ENCODE results near the gene UBE2L3.
A peak's percentile ranks its signal among the peaks of the same experiment; 100 is the strongest.
"Not testable (repeated sequence)": the region's sequence is repeated elsewhere in the genome, so short reads cannot be mapped to it uniquely, and the experiment has no call there.

The UBE2L3 gene

DNA sequence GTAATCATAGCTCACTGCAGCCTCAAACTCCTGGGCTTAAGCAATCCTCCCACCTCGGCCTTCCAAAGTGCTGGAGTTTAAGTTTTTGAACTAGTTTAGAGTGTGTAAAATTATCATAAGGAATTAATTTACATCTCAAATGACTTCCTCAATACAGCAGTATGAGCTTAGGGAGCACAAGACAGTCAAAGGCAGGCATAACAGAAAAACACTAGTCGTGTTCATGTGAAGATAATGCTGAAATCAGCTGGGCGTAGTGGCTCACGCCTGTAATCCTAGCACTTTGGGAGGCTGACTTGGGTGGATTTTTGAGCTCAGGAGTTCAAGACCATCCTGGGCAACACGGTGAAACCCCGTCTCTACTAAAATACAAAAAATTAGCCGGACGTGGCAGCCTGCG is 36.5 kb downstream of the UBE2L3 start:
- no peak for DNase-seq

DNA sequence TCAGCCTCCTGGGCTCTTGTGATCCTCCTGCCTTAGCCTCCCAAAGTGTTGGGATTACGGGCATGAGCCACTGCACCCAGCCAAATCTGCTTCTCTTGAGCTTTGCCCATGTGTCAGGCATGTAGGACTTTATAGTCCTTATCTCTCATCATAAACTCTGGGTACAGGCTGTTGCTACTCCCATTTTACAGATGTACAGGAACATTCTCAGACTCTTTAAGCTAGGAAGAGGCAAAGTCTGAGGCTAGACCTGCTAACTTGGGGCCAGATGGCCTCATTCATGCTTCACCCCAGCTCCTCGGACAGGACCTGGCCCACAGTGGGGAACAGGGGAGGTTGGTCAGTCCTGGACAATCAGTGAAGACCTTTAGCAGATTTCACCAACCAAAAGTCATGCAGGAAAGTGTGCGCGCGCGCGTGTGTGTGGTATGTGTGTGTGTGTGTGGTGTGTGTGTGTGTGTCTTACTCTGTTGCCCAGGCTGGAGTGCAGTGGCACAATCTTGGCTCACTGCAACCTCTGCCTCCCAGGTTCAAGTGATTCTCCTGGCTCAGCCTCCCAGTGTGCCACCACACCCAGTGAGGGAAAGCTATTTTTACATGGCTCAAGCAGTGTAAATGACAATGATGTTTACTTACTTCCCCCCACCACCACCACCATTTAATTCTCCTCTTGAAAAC is 38.5 kb downstream of the UBE2L3 start:
- no peak for DNase-seq

DNA sequence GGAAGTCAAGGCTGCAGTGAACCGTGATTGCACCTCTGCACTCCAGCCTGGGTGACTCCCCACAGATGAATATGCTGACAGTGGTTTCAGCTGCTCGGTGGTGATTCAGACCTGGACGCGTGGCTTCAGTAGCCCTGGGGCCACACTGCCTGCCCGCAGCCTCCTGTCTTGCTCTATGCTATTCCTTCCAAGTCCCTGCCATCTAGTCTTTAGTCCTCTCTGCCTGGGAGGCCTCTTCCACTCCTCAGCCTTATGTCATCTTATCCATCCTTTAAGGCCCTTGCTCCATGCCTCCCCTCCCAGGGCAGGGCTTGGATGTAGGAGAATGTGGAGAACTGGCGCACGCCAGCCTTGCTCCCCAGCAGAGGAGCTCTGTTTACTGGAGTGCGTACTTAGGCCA is 39.3 kb downstream of the UBE2L3 start:
- no peak for DNase-seq

GRCh38 chr22:21609556-21610157 is 42.1 kb downstream of the UBE2L3 start:
- DNase-seq = not testable (repeated sequence)

DNA sequence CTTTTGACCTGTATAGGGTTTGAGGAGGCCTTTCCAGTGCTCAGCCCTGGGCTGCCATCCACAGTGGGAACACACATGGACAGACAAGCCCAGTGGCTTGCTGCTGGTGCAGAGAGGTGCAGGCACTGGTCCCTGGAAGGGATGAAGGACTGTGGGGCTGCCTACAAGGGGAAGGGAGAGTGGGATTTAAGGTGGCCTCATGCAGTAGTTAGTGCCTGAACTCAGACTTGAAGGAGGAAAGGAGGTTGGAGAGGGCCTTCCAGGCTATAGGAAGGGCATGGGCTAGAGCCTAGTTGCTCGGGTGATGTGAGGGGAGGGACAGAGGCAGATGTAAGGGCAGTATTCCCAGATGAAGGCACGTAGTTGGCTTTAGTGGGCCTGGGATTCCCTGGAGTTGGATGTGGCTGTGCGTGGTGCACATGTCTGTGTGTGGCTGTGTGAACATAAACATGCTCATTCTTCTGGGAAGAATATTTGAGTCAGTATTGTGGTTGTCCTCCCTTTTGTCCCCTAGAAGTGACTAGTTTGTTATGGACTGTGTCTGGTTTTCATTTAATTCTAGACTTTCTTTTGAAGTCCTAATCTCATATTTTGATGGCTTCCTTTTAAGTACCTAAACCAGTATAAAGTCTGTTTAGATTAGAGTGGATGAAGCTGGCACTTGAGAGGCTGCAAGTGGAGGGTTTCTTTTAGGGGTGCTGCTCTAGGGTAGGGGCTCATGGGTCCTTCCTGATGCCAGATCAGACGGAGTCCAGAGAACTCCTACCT is 43.9 kb downstream of the UBE2L3 start:
- no peak for DNase-seq

DNA sequence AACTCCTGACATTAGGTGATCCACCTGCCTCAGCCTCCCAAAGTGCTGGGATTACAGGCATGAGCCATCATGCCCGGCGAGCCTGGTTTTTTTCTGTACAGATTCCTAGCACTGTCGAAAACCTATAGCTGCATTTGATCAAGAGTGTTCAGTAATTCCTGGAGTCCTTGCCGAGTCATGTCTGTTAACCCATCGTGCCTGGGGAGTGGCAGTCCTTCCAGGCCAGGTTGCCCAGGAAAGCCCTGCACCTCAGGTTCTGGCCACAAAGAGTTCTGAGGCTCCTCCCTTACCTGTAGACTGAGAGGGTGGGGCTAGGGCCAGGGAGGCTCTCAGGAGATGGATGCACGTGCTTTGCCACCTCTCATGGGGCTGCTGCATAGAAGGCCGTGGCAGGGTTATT is 45.3 kb downstream of the UBE2L3 start:
- DNase-seq = no peak

GRCh38 chr22:21613553-21614233 is 46.2 kb downstream of the UBE2L3 start:
- DNase-seq = no peak

- no peak for DNase-seq
Measured at GRCh38 chr22:21615731-21616130, 48.2 kb downstream of the UBE2L3 start.

DNA sequence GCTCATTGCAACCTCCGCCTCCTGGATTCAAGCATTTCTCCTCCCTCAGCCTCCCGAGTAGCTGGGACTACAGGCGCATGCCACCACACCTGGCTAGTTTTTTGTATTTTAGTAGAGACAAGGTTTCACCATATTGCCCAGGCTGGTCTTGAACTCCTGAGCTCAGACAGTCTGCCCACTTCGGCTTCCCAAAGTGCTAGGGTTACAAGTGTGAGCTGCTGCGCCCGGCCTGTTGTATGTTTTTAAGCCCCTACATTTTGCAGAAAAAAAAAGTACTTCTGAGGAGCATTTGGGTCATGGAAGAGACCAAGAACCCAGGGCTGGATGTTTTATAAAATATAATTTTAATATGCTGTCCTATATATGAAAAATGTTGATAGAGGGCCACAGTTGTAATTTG is 49.8 kb downstream of the UBE2L3 start:
- not testable (repeated sequence) for DNase-seq

GRCh38 chr22:21621025-21621424 is 53.5 kb downstream of the UBE2L3 start:
- DNase-seq = no peak

DNA sequence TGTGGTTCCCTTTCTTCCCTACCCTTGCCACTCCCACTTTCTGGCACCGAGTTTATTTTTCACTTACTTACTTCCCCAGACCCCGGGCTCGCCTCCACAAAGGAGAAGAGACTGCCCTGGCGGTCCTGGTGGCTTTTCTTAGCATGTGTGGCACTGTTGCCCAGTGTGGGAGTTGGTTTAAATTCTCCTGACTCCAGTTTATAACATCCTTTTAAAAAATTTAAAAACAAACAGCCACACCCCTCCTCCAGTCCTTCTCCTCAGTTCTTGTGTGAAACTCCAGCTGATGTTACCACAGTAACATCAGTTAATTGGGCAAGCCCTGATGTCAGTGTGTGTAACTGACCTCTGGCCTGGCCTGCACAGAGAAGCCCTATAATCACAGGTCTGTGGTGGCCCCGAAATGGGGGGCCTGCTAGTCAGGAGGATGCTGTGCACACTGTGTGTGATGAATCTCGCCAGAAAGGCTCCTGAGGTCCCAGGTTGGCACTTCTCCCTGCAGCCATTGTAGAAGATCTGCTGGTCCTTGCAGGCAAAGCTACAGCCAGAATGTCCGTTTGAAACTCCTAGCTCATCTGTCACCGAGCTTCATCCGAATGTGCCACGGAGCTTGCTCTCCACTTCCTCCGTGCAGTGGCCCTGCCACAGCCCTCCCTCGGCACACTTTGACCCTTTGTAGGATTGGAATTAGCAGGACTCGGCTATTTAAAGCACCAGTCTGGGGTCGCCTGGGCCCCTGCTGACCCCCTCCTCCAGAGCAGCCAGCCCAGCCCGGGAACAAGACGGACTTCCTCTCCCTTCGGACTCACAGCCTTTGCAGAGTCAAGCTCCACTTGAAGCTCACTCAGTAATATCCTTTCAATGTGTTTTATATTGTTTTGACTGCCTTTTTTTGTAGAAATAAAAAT is 54.8 kb downstream of the UBE2L3 start:
- DNase-seq = no peak

- DNase-seq = peak; percentile 27
Measured at GRCh38 chr22:21622919-21623647, 55.6 kb downstream of the UBE2L3 start.

DNA sequence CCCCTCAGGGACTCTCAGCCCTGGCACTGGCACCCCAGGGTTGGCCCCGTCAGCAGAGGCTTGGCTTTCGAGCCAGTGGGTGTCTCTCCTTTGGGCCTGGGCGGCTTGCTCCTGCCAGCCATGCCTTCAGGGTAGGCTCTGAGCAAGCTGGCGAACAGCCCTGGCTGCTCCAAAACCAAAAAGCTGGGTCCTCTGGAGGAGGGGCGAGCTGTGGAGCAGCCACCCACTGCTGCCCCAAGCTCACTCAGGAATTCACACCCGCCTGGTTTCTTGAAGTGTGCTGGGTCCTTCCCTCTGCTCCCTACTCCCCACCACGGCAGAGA is 56.1 kb downstream of the UBE2L3 start:
- DNase-seq = no peak

GRCh38 chr22:21624120-21624879 is 56.8 kb downstream of the UBE2L3 start:
- DNase-seq = peak; percentile 48

DNA sequence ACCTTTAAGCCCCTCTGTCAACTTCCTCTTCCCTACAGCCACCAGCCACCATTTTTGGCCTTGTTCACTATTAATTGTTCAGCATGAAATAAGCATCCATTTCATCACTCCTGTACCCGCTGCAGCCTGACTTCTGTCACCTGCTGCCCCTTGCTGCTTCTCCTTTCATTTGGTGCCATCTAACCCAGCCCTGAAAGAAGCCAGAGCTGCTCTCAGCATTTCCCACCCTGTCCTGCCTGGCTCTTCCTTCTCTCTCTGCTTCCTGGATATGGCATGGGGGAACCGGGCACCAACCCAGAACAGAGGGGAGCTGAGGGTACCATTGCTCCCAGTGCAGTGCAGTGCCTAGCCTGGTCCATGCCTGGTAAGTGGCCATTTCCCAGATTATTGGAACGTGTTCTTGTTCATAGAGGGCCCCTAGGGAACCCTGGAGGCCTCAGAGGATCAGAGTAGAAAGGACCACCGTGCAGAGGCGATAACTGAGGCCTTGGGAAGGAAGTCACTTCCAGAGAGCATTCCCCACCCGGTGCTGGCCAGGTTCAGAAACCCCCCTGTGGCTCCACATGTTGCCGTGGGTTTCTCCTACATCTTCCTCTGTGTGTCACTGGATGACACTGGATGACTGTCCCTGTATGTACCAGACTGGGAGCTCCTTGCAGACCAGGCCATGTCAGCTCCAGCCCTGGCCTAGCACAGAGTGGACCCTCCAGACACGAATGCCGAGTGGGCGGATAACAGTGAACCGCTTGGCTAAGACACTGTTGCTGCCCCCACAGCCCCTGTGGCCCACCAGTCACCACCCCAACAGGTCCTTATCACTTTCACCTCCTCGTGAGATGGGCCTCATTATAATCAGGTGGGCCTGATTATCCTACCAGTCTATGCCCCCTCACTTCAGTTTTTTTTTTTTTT is 57.6 kb downstream of the UBE2L3 start:
- DNase-seq = no peak

GRCh38 chr22:21626073-21626734 is 58.7 kb downstream of the UBE2L3 start:
- no peak for DNase-seq

- no peak for DNase-seq
Measured at GRCh38 chr22:21626735-21627469, 59.4 kb downstream of the UBE2L3 start.

DNA sequence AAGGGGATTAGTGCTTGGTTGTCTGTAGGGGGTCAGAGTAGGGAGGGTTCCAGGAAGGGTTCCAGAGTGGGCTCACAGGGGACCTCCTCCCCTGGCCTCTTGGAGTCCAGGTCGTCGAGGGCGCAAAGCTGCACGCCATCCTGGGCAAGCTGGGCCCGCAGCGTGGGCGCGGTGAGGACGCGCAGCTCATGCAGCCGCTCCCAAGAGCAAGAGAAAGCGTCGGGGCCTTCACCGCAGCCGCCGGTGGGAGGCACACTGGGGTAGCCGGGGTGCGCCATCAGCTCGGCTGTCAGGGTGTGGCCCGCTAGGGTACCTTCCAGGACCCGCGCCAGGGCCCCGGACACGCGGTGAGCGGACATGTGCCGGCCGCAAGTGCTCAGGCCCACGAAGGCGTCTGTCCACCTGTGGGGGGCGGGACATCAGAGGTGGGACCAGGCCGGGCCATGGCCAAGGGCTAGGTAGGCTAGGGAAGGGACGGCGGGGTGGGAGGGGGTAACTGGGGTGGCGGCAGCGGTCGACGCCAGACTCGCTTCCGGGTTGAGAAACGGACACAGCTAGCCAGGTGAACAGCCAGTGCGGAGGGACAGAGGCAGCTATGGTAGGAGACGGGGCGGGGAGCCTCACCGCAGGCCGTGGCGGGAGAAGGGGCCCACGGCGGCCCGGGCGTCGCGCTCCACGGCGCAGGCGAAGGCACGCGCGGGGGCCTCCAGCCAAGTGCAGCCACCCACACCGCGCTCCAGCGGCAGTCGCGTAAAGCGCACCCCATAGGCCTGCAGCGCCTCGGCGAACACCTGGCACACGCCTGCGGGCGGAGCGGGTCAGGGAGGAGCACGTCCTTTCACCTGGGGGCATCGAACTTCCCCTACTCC is 61.1 kb downstream of the UBE2L3 start:
- no peak for DNase-seq

Measured in NCI-H69 (cell line).